HG02981 (cell line): ENCODE data around the gene CAMP.
"Not testable (repeated sequence)": the region's sequence is repeated elsewhere in the genome, so short reads cannot be mapped to it uniquely, and the experiment has no call there.

Source experiments
- ATAC-seq: cut with Tn5 transposase; IDR thresholded peaks from one replicate; pipeline ENCODE4 v1.9.1; 2021; ENCODE audit warnings: mild to moderate bottlenecking, moderate library complexity; ENCODE audit not compliant: unreplicated experiment

CAMP gene

DNA sequence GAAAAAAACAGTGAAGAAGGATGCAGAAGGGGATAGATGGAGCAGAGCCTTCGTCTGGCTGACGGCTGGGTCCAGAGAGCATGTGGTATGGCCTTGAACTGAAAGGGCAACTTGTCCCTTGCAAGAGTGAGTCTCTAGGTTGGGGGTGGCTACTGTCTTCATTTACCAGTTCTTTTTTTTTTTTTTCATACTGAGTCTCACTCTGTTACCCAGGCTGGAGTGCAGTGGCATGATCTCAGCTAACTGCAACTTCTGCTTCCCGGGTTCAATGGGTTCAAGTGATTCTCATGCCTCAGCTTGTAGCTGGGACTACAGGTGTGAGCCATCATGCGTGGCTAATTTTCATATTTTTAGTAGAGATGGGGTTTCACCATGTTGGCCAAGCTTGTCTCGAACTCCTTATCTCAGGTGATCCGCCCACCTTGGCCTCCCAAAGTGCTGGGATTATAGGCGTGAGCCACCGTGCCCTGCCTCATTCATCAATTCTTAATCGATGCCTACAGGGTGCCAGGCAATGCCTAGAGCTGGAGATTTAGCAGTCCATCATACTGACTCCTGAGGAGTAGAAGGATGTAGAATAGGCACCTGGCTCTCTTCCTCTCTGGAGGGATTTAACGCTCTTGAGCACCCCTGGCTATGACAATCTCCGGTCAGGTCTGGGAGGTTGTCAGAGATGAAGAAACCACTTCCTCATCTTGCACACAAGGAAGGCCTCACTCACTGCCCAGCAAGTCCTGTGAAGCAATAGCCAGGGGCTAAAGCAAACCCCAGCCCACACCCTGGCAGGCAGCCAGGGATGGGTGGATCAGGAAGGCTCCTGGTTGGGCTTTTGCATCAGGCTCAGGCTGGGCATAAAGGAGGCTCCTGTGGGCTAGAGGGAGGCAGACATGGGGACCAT lies at the start of gene CAMP:
CAMP (plus strand) TSS at position 880 of the 898 bp plus-strand sequence; CDS start at position 897, 17 bp downstream.
- ATAC-seq: no peak

- no peak for ATAC-seq
These were observed 45.2 kb upstream of the CAMP start for GRCh38 chr3:48178072-48178471.

- no peak for ATAC-seq
These were observed 43.3 kb upstream of the CAMP start for GRCh38 chr3:48180021-48180420.

DNA sequence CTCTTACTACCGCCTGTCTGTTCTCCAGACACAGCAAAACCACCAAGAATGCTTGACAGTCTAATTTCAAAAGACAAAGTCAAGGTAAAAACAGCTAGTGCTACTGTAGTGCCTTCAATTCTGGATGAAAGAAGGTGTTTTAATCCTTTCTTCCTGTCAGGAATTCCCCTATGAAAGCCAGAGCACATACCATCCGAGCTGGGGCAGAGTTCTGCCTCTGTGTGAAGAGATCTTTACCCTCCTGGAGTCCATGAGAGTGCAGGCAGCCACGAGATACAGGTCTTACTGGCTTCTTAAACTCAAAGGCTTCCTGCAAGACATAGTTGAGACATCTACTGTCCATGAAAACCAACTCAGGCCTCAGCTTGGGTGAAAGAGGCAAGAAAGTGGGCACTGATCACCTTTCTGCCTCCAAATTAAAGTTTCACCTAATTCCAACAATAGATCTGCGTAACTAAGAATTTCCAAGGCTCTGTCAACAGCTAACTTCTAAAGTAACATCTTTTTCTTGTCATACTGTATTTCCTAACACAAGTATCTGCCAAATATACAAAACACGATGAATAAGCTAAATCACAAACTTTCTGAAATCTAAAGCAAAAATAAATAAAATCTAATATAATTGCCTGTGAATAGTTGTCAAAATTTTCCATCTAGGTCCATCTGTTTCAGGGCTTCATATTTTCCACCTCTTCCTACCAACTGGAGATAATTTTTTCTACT lies 42.6 kb upstream of the CAMP start:
- no peak for ATAC-seq

DNA sequence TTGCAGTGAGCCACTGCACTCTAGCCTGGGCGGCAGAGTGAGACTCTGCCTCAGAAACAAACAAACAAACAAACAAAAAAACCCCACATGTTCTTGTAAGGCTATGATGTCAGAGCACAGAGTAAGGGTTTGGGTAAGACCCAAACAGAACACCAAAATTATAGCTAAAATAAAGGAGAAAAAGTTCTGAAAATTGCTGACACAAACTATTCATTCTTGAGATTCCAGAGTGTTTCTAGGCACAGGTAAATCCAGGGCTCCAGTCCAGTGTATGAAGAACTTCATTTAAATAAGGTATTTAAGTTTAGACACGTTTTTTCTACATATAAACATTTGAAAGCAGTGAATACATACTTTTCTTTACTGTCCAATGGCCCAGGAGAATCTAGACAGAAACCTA lies 39.0 kb upstream of the CAMP start:
- no peak for ATAC-seq

DNA sequence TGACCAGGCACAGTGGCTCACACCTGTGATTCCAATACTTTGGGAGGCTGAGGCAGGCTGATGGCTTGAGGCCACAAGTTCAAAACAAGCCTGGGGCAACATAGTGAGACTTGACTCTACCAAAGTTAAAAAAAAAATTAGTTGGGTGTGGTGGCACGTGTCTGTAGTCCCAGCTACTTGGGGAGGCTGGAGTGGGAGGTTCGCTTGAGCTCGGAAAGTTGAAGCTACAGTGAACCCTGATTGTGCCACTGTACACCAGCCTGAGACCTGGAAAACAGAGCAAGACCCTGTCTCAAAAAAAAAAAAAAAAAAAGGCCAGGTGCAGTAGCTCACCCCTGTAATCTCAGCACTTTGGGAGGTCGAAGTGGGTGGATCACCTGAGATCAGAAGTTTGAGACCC lies 38.2 kb upstream of the CAMP start:
- no peak for ATAC-seq

DNA sequence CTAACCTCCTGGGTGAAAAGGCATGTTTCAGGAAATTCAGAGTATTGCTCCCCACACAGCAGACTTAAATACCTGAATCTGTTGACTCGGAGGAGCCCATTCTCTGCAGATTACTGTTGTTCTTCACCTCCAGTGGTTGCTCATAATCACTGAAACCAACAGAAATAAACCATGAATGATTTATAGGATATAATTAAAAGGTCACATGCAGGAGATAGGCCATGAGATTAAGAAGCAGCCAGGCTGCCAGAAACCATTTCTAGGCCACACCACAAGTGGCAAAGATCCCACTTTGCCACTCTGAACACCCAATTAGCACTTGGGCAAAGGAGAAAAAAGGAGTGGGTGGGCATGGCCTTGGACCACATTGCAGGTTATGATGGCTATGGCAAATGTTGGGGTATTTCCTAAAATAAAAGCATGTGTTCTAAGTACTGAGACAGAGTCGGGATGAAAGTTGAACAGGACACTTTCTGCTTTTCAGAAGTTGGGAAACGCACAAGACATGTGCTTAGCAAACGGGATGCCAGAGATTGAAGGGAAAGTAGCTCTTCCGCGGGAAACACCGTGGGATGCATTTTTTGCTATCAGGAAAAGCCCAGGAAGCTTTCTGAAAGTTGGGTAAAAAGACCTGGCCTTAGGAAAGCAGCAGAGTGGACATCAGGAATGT lies 36.5 kb upstream of the CAMP start:
- no peak for ATAC-seq

DNA sequence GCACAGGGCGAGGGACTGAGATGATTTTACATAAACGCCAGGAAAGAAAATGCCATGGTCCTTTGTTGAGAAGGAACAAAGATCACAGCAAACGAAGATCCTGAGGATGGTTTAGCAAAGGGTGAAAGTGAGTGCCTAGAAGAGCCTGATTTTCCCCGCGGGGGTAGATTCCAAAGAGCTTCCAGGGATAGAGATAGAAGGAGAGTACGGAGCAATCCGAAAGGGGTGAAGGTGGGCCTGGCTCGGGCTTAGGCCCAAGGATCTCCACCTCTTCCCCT lies 36.1 kb upstream of the CAMP start:
- no peak for ATAC-seq

DNA sequence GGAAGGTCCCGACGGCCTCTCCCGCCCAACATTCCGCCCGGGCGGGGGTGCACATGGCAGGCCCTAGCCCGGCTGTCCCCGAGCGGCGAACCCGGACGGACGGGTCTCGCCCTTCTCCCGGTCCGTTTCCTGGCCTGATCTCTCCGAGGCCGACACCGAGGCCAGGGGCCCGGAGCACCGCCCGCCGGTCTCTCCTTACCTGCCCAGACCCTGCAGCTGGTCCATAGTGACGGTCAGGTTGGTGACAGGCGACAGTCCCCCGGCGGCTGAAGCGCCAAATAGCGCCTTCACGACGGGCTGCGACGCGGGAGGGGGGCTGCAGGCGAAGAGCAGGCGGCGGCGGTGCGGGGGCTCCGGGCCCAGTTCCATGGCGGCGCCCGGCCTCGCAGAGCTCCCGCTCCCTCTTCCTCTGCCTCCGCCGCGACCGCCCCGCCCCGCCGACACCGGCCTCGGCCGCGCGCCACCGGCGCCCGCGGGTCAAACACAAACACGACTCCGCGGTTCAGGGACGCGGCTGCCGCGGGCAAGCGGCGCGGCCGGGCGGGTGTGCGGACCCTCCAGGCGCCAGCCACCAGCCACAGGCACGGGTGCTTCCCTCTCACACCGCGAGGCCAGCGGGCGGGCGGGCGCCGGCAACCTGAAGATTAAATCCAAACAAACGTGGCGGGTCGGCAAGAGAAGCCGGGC lies 35.6 kb upstream of the CAMP start:
- ATAC-seq: peak; percentile 21

GRCh38 chr3:48188266-48189201 lies 34.8 kb upstream of the CAMP start, which contains the start of gene CDC25A:
CDC25A (minus strand) TSS chr3:48188417; CDS start chr3:48187947, 470 bp downstream.
- ATAC-seq: peak; percentile 93

GRCh38 chr3:48189321-48189720 lies 34.0 kb upstream of the CAMP start:
- ATAC-seq: no peak

DNA sequence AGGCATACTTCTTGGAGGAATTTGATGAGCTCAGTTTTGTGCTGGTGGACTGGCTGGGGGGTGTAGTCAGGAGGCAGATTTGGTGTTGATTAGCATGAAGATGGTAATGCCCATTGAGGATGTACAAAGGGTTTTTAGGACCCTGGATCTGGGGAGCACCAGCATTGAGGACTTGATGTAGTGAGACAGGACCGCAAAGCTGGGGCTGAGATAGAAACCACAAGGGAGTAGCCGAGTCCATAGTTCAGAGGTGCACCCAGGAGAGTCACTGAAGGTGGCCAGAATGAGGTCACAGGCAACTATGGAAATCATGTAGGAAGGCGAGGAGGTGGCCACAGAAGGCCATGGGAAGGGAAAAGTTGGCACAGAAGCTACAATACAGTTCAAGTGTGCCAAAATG lies 32.4 kb upstream of the CAMP start:
- no peak for ATAC-seq

- no peak for ATAC-seq
These were observed 28.7 kb upstream of the CAMP start for GRCh38 chr3:48194446-48195071.

GRCh38 chr3:48196611-48197010 lies 26.7 kb upstream of the CAMP start:
- no peak for ATAC-seq

DNA sequence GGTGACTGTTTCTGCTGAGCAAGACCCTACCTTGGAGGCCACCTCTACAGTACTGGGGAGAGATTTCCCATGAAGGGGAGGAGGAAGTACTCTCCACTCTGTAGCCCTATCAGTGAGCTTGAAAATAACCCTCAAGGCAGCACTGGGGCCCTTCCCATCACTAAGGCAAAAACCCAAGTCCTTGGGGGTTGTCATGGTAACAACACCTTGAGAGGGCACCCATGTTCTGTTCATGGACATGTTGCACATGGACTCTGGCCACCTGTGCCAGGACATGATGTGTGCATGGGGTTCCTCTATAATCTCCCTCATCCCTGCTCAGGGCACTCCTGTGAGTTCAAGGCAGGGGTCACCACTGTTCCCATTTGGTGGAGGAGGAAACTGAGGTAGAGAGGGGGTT lies 24.2 kb upstream of the CAMP start:
- ATAC-seq: no peak

GRCh38 chr3:48202632-48203031 lies 20.7 kb upstream of the CAMP start:
- ATAC-seq: no peak

GRCh38 chr3:48208076-48208475 lies 15.2 kb upstream of the CAMP start:
- ATAC-seq: no peak

- ATAC-seq: no peak
These were observed 13.8 kb upstream of the CAMP start for GRCh38 chr3:48209445-48209844.

GRCh38 chr3:48210534-48210933 lies 12.8 kb upstream of the CAMP start:
- ATAC-seq: not testable (repeated sequence)

GRCh38 chr3:48211776-48212175 lies 11.5 kb upstream of the CAMP start:
- ATAC-seq: not testable (repeated sequence)
